ENCODE results near the gene TASL.
"Not testable (repeated sequence)": the region's sequence is repeated elsewhere in the genome, so short reads cannot be mapped to it uniquely, and the experiment has no call there.

TASL gene, protein sequence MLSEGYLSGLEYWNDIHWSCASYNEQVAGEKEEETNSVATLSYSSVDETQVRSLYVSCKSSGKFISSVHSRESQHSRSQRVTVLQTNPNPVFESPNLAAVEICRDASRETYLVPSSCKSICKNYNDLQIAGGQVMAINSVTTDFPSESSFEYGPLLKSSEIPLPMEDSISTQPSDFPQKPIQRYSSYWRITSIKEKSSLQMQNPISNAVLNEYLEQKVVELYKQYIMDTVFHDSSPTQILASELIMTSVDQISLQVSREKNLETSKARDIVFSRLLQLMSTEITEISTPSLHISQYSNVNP

DNA sequence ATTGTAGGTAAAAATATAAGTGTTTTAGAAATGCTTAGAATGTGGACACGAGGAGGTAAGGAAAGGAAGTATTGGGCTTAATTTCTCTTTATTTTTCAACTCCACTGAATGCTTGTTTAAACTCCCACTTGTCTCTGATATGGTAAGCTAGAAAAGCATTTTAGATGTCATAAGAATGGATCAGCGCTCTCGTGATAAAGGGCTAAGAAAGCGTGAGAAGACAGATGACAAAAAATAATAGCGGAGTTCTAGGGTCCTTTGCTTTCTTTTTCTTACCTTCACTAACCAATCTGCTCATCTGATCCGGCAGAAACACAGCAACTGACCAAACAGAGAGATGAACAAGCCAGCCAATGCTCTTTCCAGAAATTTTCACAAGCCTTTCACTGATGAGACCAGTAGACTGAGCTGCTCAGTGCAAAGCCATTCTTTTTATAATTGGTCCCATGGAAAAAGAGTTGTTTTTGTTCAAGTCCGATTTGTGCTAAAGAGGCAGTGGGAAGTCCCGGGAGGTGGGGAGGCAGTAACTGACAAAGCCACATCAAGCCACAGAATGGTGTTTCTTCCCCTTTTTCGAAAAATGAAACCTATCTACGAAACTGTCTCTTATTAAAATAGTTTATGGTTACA lies at the start of gene TASL:
Gene TASL (minus strand): TSS at position 405 of the 630 bp plus-strand sequence. CDS start 17,411 bp downstream, outside the sequence.
- DNase-seq = no peak

DNA sequence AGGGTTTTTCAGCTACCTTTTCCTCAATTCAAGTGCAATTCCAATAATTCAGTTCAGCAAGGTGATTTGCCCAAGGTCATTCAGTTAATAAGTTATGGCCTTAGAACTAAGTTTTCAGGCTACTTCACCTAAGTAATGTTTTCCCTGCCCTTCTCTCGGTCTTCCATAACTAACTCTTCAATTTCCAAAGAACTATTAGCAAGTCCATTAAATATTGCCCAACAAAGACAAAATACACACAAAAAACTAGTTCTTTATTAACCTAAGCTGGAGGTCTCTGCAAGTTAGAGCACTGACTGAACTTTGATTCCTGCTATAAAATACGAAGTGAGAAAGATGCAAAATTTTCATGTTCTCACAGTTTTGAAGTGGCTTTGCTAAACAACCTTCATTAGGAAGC lies 48.8 kb upstream of the TASL start:
- no peak for DNase-seq

DNA sequence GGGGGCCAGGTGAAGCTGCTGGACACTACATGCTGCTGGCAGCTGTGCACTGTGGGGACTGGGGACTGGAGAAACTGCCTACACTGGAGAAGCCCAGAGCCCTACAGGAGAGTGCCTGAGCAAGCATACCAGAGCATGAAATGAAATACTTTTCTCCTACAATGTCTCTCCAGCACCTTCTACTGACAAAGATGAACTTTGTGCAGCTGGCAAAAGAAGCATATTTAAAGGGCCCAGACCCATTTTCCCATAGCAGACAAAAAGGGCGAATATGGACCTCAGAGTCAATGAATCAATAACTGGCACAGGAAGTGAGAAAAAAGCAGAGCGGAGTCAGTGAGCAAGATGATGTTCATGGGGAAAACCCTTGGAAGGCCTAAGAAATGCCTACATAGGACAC lies 44.8 kb upstream of the TASL start:
- no peak for DNase-seq

DNA sequence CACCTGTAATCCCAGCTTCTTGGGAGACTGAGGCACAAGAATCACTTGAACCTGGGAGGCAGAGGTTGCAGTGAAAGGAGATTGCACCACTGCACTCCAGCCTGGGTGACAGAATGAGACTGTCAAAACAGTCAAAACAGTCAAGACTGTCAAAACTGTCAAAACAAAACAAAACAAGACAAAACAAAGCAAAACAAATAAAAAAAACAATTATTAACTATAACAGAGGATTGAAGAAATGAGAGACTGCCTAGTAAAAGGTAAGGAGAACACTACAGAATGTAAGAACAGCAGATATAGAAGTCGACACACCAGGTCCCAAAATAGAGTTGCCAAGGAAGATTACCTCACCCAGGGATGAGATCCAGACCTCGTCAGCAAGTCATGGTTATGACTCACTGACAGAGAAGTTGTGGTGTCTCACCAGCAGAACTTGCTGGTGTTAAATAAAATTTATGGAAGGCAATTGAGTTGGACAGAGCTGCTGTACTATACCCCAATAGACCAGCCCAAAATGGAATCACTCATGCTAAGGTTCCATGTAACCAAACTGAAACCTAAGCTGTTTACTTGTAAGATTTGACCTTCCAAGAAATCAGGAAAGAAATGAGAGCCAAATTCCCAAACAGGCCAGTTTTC lies 43.5 kb upstream of the TASL start:
- no peak for DNase-seq

DNA sequence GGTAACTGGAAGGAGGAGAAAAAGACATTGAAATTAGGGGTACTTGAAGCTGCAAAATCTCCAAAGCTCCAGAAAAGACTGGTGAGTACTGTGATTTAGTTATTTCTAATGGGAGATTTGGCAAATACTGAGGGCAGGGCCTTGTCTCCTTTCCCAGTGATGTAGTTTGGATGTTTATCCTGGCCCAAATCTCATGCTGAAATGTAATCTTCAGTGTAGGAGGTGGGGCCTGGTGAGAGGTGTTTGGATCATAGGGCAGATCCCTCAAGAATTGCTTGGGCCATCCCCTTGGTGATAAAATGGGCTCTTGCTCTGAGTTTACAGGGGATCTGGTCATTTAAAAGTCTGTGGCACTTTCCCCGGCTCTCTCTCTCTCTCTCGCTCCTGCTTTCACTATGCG lies 42.6 kb upstream of the TASL start:
- no peak for DNase-seq

DNA sequence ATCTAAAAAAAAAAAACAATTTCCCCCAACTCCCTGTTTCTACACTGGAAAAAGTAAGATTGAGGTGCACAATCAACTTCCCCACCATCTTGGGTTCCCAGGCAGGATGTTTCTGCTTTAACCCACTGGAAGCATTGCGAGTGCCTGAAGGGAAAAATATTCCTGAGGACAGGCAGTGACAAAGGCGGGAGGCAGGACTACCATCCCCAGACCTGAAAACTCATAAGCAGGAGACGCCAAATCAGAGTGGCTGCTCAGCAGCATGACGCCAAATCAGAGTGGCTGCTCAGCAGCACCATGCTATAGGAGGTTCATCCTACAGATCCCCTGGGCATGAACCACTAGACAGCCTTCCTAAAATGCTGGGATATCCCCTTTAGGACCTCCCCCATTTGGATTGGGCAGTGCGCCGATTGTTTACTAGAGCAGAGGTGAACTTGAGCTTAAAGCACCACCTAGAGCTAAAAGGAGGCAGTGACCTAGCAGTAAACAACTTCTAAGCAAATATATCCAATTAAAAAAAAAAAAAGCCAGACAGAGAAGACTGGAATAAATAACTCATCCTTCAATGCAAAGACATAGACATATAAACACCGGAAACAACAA lies 40.7 kb upstream of the TASL start:
- DNase-seq = no peak

DNA sequence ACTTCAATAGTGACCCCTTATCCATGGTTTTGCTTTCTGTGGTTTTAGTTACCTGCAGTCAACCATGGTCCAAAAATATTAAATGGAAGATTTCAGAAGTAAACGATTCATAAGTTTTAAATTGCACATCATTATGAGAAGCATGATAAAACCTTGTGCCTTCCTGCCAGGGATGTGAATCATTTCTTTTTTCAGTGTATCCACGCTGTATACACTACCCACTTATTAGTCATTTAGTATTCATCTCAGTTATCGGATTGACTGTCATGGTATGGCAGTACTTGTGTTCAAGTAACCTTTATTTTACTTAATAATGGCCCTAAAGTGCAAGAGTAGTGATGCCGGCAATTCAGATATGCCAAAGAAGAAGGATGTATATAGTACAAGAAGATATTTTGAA lies 37.7 kb upstream of the TASL start:
- DNase-seq = no peak

DNA sequence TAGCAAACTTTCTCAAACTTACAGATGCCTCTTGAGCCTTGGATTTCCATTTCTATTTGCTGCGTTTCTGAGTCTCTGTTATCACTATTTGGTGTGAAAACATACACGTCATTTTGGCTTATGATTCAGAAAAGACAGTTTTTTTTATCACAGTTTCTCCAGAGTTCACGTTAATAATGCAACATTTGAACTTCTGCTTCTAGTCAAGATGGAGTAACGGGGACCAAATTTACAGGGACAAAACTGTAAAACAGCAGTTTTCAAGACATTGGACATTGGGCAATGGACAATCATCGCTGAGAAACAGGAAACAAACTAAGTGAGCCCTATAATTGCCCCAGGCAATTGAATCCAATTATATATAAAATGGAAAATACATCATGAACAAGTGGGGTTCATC lies 36.2 kb upstream of the TASL start:
- no peak for DNase-seq

DNA sequence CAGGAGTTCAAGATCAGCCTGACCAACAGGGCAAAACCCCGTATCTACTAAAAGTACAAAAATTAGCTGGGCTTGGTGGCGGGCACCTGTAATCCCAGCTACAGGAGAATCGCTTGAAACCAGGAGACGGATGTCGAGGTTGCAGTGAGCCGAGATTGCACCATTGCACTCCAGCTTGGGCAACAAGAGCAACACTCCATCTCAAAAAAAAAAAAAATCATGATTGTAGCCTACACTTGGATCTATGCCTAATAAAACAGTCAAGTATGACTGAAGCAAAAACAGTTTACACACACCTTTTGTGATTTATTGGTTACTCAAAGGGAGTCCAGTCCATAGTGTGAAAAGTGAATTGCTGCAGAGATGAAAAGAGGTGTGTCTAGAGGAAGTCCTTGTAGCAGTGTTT lies 34.7 kb upstream of the TASL start:
- no peak for DNase-seq

DNA sequence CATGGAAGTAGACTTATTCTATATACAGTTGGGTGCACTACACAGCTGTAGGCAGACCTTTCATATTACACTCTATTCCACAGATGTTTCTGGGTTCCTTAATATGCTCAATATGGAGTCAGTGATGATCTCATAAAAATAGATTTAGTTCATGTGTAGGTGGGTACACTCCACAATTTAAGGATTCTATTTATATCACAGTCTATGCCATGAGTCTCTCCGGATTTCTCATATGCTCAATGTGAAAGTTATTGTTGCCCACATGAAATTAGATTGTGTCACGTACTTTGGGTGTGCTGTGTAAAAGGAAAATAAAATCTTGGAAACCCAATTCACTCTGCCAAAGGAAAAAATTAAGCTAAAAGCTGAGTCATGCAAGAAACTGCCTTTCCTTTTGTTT lies 32.5 kb upstream of the TASL start:
- no peak for DNase-seq

DNA sequence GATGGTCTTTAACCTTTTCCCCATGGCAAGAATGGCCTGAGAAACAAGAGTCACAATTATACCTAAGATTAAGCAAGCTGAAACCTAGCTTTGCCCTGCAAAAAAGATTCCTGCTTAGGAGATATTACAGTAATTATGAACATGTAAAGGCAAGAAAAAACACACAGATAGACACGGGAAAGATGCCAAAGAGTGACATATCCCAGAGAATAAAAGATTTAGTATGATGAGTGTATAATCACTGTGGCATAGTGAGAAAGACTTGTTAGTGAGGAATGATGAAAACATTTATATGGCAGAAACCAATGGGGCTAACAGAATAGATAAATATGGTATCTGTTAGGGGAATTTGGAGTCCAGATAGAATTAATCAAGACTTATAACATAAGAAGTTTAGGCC lies 29.6 kb upstream of the TASL start:
- DNase-seq = no peak

DNA sequence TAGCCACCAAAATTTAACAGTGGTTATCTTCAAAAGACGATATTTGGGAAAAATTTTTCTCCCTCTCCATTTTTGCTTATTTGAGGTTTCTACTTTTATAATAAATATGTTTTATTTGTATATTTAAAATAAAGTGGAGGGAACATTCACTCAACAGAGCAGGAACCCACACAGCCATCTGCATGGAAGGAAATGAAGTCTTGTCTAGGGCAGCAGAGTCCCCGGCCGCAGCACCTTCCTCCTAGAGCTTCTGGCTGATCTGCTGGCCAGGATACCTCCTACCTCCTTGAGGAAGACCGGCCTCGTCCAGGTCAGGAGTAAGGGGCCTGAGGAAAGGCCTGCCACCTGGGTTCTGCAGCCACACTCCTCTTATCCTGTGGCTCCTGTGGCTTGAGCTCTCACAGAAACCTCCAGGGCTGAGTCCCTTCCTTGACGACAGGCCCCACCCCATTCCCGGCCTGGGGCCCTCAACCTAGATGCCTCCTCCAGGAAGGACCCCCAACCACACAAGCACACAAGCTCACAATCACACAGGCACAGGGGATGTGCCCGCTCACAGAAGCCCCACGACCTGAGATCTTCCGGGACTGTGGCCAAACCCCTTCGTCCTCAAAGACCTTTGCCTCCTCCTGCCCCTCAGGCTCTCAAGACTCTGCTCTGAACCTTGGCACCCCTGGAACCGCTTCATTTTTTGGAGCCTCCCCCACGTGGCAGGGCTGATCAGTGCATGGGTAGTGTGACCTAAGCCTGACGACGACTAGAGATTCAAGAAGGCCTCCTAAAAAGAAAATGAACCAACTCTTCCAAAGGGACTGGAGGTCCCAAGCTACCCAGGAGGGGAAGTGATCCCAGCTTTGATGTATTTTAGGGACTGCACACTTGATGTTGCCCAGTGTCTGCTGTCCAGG lies 23.0 kb upstream of the TASL start:
- DNase-seq = not testable (repeated sequence)

DNA sequence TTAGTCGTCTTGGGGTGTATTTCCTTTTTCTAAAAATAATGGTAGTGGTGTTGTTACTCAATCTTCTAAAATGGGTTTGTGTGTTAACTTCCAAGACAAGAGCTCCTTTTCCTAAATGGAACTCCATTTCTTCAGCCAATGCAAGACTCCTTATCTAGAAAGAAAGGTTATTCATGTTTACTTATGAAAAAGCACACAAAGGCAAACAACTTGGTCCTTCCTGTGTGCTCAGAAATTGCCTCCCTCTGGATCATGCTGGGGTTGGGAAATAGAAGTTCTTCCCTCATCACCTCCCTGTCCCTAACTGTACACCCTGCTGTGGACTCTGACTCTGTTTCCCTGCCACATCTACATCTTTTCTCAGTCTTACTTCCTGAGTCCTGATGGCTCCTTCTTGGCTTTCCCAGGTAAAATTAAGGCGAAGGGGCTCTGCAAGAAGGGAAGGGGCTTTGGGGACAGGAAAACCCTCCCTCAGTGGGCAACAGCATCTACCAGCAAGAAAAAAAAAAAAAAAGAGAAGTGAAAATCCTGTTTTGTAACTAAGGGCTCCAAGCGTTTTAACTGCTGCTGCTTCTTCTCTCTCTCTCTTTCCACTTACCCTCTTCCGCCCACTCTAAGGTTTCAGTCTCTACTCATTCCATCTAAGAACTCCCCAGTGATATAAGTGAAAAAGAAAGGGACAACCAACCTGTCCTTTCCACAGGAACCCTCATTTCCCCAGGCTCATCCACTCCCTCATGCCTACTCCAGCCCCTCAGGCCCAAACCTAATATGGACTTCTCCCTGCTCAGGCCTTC lies 19.8 kb upstream of the TASL start:
- DNase-seq = no peak

DNA sequence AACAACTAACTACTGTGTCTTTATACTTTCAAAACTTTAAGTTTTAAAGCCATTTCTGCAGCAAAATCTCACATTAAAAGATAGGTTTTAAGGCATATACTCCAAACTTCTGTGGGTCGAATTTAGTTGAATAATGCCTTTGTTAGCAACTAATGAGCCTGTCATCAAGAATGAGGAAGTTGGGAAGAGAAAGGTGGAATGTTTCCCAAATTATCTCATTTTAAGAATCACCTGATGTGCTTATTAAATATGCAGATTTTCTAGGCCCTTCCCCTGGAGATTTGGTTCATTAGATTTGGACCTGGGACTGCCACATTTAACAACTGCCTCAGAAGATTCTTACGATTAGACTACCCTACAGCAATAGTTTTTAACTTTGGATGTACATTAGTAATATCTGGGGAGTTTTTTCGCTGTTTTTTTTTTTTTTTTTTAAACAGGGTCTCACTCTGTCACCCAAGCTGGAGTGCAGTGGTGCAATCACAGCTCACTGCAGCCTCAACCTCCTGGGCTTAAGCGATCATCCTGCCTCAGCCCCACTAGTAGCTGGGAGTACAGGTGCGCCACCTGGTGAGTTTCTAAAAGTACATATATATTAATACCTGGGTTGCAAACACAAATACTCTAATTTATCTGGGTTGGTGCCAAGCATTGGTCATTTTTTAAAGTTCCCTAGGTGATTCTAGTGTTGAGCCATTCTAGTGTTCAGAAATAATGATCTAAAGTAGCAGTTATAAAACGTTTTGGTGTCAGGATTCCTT lies 16.1 kb upstream of the TASL start:
- DNase-seq = no peak

DNA sequence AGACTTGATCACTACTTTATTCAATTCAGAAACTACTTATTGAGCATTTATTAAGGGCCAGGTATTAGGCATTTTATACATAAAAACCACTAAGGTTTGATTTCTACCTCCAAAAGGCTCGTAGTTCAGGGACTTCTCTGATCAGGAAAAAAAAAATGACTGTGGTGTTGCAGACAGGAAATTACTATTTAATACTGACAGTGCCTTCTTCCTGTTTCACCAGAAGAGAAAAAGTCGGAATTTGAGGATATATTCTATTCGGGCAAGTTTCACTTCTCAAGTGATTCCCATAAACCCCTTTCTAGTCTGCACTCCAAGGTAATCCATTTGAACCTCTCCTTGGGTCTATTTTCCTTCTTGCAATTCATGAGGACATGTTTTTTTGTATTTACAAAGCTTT lies 15.3 kb upstream of the TASL start:
- no peak for DNase-seq

DNA sequence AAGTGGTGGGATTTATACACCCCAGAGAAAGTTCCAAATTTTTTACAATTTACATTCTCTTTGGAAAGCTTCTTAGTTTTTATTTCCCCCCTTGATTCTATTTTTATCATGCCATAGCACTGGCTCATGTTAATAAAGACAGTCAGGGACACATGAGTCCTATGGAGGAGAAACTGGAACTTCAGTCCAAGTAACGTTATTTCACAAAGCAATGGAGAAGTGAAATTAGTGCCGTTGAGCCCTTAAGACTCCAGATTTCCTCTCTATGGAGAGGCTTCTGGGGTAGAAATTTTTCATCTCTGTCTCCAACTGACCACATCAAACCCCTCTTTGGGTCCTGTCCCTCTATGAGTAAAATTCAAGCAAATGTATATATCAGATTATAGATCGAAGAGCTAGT lies 12.8 kb upstream of the TASL start:
- no peak for DNase-seq

DNA sequence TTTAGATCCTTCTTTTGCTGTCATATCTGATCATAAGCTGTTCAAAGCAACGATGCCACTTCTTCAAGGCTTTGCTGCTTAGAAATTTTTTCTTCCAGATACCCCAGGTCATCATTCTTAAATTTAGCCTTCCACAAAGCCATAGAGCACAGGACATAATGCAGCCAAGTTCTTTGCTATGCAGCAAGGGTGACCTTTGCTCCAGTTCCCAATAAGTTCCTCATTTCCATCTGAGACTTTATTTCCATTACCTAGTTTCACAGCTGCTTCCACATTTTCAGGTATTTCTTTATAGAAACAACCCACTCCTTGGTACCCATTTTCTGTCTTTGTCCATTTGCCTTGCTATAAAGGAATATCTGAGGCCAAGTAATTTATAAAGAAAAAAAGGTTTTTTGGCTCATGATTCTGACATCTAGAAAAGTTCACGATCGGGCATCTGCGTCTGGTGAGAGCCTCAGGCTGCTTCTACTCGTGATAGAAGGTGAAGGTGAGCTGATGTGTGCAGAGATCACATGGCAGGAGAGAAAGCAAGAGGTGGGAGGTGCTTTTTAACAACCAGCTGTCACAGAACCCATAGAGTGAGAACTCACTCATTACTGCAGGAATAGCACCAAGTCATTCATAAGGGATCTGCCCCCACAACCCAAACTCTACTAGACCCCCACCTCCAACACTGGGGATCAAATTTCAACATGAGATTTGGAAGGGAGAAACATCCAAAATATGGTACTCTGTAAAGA lies 11.8 kb upstream of the TASL start:
- DNase-seq = no peak

DNA sequence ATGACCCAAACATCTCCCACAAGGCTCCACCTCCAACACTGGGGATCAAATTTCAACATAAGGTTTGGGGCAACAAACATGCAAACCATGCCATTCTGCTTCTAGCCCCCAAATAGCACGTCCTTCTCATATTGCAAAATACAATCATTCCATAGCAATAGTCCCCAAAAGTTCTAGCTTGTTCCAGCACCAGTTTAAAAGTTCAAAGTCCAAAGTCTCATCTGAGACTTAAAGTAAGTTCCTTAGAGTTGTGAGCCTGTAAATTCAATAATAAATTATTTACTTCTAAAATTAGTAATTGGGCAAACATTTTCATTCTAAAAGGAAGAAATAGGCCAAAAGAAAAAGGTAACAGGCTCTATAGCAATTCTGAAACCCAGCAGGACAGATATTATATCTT lies 8.9 kb upstream of the TASL start:
- DNase-seq = no peak

DNA sequence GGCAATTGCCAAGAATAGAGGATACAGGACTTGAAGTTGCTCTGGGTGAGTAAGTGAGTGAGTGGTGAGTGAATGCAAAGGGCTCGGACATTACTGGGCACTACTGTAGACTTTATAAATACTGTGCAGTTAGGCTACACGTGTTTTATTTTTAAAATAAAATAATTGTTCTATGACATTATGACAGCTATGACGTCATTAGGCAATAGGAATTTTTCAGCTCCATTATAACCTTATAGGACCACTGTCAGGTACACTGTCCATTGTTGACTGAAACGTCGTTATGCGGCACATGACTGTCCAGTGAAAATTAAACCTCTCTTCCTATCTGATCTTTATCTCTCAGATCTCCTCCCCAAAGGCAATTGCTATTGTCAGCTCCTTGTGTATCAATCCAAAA lies 5.1 kb upstream of the TASL start:
- no peak for DNase-seq

DNA sequence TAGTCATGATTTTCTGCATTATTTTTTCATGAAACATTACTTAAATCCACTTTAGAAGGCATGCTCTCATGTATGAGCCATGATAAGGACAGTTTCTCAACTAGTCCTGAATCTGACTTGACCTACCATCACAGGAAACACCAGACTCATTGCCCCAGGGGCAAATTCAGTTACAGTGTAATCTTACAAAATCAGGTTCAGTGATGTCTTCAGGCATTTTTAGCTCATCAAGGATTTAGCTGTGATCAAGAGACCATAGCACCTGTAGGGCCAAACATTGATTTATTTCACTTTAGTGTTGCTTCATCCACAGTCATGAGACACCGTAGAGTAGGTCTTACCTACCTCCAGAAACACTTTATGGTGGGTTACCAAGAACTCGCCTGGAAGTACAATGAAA lies 3.1 kb upstream of the TASL start:
- DNase-seq = no peak

DNA sequence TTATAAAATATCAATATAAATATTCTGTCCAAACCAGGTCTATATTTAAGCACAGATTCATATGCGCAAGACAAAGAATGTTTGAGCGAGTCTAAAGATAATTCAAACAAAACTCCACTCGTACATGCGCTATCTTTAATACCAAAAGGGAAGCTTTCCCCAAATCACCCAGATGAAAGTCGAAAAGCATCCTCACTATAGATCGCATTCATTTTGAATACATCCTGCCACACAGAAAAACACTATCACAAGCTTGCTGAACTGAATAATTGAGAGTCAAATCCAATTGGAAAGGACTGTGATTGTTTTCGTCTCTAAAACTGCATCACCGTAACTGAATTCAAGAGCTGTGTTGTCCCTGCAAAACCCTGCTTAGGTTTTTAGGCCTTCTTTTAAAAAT lies 685 bp downstream of the TASL start:
- no peak for DNase-seq

Measured in DMS79 (cell line).